ENCODE results near the gene RPTOR. TPM values are rescaled to one million over a fixed set of nuclear protein-coding genes. Genes with fewer than 3 reads are reported as not detected.

Gene RPTOR
- total RNA-seq, 4 donors from 2014 or later = 19.0 to 48.3 (median 27.3) TPM

DNA sequence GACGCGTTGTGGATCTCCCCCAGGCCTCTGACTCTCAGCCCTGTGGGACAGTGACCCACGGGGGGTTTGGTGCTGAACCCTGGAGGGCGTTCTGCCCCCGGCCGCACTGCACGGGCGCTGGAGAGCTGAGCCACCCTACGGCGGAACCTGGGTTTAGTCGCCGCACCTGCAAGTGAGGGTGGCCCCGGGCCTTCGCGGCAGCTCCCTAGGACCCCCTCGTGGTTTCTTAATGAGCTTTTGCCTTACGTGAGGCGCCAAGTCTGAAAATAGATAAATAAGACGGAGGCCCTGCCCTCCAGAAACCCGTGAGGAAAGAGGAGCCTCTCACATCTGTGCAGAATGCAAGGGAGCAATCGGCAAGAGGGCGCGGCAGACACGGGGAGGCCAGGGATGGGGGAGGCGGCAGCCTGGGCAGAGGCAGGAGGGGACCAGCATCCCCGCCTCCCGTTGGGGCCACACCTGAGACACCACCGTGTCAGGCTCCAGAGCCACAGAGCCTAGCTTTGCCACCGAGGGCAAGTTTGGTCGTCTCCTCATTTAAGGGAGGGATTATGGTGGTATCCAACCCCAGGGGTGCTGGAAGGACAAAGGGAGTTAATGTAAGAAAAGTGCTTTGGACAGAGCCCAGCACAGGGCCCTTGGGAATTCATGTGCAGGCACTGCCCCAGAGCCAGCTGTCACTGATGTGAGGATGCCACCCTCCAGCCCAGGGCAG, 293.8 kb downstream of the RPTOR start:
- DNase-seq = no peak
- intact Hi-C loops (cut with DNase I; ENCODE audit: low total_unique reads) = no loop called here
- no peak overlapping the region for H3K27ac ChIP-seq

DNA sequence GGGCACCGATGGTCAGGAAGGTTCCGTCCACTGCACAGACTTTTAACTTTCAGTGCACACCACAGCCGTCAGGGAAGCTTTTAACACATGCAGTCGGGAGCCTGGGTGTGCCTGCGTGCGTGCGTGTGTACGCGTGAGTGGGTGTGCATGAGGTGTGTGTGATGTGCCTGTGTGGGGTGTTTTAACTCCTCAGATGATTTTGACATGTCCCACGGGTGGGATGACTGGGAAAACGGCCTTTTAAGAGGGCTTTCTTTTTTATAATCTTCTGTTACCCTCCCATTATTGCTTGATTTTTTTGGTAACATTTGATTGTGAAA, 294.3 kb downstream of the RPTOR start:
- no peak for DNase-seq
- Histone ChIP-seq H3K27ac (no peak overlapping the region), H3K9me3 (no peaks in the 10 kb centered on the region), H3K36me3 (no peaks in the 10 kb centered on the region), H3K27me3 (no peaks in the 10 kb centered on the region), H3K4me1 (no peaks in the 10 kb centered on the region), H3K4me3 (no peak overlapping the region)
- intact Hi-C loops (cut with DNase I; ENCODE audit: low total_unique reads) = no loop called here
- TF ChIP-seq, protein P1, sequence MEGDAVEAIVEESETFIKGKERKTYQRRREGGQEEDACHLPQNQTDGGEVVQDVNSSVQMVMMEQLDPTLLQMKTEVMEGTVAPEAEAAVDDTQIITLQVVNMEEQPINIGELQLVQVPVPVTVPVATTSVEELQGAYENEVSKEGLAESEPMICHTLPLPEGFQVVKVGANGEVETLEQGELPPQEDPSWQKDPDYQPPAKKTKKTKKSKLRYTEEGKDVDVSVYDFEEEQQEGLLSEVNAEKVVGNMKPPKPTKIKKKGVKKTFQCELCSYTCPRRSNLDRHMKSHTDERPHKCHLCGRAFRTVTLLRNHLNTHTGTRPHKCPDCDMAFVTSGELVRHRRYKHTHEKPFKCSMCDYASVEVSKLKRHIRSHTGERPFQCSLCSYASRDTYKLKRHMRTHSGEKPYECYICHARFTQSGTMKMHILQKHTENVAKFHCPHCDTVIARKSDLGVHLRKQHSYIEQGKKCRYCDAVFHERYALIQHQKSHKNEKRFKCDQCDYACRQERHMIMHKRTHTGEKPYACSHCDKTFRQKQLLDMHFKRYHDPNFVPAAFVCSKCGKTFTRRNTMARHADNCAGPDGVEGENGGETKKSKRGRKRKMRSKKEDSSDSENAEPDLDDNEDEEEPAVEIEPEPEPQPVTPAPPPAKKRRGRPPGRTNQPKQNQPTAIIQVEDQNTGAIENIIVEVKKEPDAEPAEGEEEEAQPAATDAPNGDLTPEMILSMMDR (IDR thresholded peaks at IDR 0.05) = no peak
- TF ChIP-seq POLR2A (IDR thresholded peaks at IDR 0.05) = no peak

More for the DNA sequence above, 293.8 kb downstream of the RPTOR start:
- H3K4me3 ChIP-seq = no peak overlapping the region
- peaks cover 0 to 2% of the 10 kb centered on the region in 2 donors for H3K4me1 ChIP-seq
- TF ChIP-seq, protein P1 (IDR thresholded peaks at IDR 0.05) = no peak
- no peak for TF ChIP-seq POLR2A (IDR thresholded peaks at IDR 0.05)
- H3K36me3 ChIP-seq = no peaks in the 10 kb centered on the region
- no peaks in the 10 kb centered on the region for H3K27me3 ChIP-seq
- no peaks in the 10 kb centered on the region for H3K9me3 ChIP-seq

DNA sequence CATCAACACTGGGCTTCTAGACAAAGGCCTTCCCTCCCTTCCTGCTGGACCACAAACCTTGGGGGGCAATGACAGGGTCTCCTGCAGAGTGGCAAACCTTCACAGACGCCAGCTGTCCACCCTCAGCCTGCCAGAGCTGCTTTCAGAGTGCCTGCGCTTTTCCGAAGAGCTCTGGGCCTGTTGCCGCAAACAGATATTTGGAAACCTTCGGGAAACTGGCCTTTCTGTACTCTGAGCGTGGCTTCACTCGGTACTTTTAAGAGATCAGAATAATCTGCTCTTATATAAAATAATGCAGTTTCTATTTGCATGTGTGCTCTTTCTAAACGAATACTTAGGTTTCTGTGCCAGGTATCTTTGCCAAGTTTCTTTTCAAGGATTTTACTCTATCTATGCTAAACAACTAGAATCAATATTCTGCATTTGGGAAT, 294.9 kb downstream of the RPTOR start:
- Histone ChIP-seq H3K27me3 (no peaks in the 10 kb centered on the region), H3K4me1 (no peaks in the 10 kb centered on the region), H3K27ac (no peak overlapping the region), H3K9me3 (no peaks in the 10 kb centered on the region), H3K4me3 (no peak overlapping the region), H3K36me3 (no peaks in the 10 kb centered on the region)
- intact Hi-C loops (cut with DNase I; ENCODE audit: low total_unique reads) = no loop called here
- TF ChIP-seq, protein P1 (IDR thresholded peaks at IDR 0.05) = no peak
- no peak for TF ChIP-seq POLR2A (IDR thresholded peaks at IDR 0.05)
- DNase-seq = no peak

DNA sequence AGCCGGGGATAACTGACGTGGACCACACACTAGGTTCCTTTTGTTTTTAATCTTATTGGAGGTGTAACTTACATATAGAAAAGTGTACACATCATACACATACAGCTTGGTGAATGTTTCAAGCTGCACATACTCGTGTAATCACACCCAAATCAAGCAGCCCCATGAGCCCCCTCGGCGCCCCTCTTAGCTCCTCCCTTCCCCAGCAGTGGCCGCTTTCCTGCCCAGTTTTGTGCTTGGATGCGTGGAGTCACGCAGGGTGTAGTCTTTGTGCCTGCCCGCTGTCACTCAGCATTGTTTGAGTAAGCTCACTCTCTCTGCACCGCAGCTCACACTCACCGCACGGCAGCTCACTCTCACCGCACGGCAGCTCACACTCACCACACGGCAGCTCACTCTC, 295.3 kb downstream of the RPTOR start:
- H3K9me3 ChIP-seq = no peaks in the 10 kb centered on the region
- H3K27ac ChIP-seq = no peak overlapping the region
- no peaks in the 10 kb centered on the region for H3K27me3 ChIP-seq
- no peaks in the 10 kb centered on the region for H3K36me3 ChIP-seq
- H3K4me3 ChIP-seq = no peak overlapping the region
- DNase-seq = no peak
- TF ChIP-seq, protein P1 (IDR thresholded peaks at IDR 0.05) = no peak
- no peak for TF ChIP-seq POLR2A (IDR thresholded peaks at IDR 0.05)
- H3K4me1 ChIP-seq = no peaks in the 10 kb centered on the region
- intact Hi-C loops (cut with DNase I; ENCODE audit: low total_unique reads) = no loop called here

DNA sequence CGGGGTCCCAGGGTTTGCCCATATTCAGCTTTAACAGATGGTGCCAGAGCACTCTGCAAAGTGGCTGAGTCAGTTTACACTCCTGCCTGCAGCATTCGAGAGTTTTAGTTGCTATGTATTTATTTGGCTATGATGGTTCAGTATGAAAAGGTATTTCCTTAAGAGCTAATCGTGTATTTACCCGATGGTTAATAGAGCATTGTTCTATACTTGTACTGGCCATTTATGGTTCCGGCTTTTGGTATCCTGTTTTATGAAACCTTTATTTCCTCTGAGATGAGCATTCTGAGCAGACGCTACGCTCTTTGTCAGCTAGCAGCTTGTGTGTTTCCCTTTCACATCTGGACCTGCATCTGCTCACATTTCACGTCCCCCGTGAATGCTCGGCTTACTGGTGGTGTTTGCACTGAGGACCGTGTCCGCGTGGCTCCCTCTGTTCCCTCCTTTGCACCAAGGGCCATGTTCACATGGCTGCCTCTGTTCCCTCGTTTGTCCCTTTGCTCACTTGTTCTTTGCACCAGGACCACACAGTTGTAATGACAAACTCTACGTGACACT, 297.9 kb downstream of the RPTOR start:
- TF ChIP-seq, protein P1 (IDR thresholded peaks at IDR 0.05) = no peak
- no peak overlapping the region for H3K4me3 ChIP-seq
- intact Hi-C loops (cut with DNase I; ENCODE audit: low total_unique reads) = no loop called here
- no peak overlapping the region for H3K27ac ChIP-seq
- H3K27me3 ChIP-seq = no peaks in the 10 kb centered on the region
- H3K36me3 ChIP-seq = no peaks in the 10 kb centered on the region
- no peaks in the 10 kb centered on the region for H3K9me3 ChIP-seq
- H3K4me1 ChIP-seq = no peaks in the 10 kb centered on the region
- no peak for DNase-seq
